ENCODE results near the gene LDAH. TPM values are rescaled to one million over a fixed set of nuclear protein-coding genes. Genes with fewer than 3 reads are reported as not detected.

Gene LDAH
- total and polyA plus RNA-seq, 2 experiments from 2014 or later: 12.1 to 37.5 TPM

- TF ChIP-seq CREB1 (CRISPR knock-in tag; IDR thresholded peaks at IDR 0.05; ENCODE audit: low read depth) (no peak), POLR2AphosphoS5 (IDR thresholded peaks at IDR 0.05; ENCODE audit: low read depth) (no peak), STAT1 (IDR thresholded peaks at IDR 0.05; ENCODE audit: unreplicated experiment) (no peak), ZNF331 (CRISPR knock-in tag; IDR thresholded peaks at IDR 0.05; ENCODE audit: low read depth) (no peak)
Observed at GRCh38 chr2:20698916-20699613, 123.8 kb downstream of the LDAH start (continued).

GRCh38 chr2:20697322-20697934 is 125.5 kb downstream of the LDAH start:
- no peaks in the 10 kb centered on the region; the same call in 1 of the 2 replicates for H3K36me3 ChIP-seq (ENCODE audit: insufficient read depth)
- H3K27ac Mint-ChIP-seq: no peak overlapping the region

DNA sequence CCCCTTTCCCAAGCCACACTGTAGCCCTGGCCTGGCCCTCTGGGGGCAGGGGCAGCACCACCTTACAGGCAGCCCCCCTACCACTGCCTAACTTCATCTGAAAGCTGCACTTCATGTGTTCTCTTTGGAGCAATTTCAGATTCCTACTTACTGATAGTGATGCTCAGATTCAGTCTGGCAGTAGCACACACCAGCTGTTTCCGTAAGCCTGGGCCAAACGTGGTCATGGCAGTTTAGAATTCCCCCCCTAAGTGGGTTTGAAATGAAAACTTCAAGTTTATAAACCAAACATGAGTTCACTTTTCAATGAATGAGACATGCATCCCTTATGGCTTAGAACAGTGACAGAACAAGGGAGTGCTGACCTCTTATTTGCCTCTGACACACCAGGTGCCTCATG is 126.5 kb downstream of the LDAH start:
- Mint-ChIP-seq H3K4me1 (no peaks in the 10 kb centered on the region), H3K36me3 (ENCODE audit: low read depth) (no peaks in the 10 kb centered on the region), H3K27me3 (ENCODE audit: insufficient read depth, low read depth, poor library complexity) (no peaks in the 10 kb centered on the region), H3K27ac (no peak overlapping the region), H3K9me3 (no peaks in the 10 kb centered on the region), H3K4me3 (no peak overlapping the region)
- Histone ChIP-seq H4K20me1 (replicated peaks; ENCODE audit: insufficient read depth) (no peaks in the 10 kb centered on the region; the same call in 1 of the 2 replicates), H3K9me2 (ENCODE audit: insufficient read depth) (no peaks in the 10 kb centered on the region), H3K36me3 (ENCODE audit: insufficient read depth) (no peaks in the 10 kb centered on the region; the same call in 1 of the 2 replicates), H3K27ac (ENCODE audit: low read depth) (no peak overlapping the region), H3K4me3 (no peak overlapping the region), H3K27me3 (ENCODE audit: insufficient read depth) (no peaks in the 10 kb centered on the region), H3K4me2 (no peak overlapping the region), H2AFZ (no peak overlapping the region), H3K4me1 (ENCODE audit: insufficient read depth) (no peaks in the 10 kb centered on the region), H3K79me2 (replicated peaks; ENCODE audit: insufficient read depth) (no peaks in the 10 kb centered on the region), H3F3A (replicated peaks; ENCODE audit: low read depth) (no peaks in the 10 kb centered on the region)
- DNase-seq (ENCODE audit: low spot score) (no peak), ATAC-seq (no peak)
- TF ChIP-seq, protein P1, sequence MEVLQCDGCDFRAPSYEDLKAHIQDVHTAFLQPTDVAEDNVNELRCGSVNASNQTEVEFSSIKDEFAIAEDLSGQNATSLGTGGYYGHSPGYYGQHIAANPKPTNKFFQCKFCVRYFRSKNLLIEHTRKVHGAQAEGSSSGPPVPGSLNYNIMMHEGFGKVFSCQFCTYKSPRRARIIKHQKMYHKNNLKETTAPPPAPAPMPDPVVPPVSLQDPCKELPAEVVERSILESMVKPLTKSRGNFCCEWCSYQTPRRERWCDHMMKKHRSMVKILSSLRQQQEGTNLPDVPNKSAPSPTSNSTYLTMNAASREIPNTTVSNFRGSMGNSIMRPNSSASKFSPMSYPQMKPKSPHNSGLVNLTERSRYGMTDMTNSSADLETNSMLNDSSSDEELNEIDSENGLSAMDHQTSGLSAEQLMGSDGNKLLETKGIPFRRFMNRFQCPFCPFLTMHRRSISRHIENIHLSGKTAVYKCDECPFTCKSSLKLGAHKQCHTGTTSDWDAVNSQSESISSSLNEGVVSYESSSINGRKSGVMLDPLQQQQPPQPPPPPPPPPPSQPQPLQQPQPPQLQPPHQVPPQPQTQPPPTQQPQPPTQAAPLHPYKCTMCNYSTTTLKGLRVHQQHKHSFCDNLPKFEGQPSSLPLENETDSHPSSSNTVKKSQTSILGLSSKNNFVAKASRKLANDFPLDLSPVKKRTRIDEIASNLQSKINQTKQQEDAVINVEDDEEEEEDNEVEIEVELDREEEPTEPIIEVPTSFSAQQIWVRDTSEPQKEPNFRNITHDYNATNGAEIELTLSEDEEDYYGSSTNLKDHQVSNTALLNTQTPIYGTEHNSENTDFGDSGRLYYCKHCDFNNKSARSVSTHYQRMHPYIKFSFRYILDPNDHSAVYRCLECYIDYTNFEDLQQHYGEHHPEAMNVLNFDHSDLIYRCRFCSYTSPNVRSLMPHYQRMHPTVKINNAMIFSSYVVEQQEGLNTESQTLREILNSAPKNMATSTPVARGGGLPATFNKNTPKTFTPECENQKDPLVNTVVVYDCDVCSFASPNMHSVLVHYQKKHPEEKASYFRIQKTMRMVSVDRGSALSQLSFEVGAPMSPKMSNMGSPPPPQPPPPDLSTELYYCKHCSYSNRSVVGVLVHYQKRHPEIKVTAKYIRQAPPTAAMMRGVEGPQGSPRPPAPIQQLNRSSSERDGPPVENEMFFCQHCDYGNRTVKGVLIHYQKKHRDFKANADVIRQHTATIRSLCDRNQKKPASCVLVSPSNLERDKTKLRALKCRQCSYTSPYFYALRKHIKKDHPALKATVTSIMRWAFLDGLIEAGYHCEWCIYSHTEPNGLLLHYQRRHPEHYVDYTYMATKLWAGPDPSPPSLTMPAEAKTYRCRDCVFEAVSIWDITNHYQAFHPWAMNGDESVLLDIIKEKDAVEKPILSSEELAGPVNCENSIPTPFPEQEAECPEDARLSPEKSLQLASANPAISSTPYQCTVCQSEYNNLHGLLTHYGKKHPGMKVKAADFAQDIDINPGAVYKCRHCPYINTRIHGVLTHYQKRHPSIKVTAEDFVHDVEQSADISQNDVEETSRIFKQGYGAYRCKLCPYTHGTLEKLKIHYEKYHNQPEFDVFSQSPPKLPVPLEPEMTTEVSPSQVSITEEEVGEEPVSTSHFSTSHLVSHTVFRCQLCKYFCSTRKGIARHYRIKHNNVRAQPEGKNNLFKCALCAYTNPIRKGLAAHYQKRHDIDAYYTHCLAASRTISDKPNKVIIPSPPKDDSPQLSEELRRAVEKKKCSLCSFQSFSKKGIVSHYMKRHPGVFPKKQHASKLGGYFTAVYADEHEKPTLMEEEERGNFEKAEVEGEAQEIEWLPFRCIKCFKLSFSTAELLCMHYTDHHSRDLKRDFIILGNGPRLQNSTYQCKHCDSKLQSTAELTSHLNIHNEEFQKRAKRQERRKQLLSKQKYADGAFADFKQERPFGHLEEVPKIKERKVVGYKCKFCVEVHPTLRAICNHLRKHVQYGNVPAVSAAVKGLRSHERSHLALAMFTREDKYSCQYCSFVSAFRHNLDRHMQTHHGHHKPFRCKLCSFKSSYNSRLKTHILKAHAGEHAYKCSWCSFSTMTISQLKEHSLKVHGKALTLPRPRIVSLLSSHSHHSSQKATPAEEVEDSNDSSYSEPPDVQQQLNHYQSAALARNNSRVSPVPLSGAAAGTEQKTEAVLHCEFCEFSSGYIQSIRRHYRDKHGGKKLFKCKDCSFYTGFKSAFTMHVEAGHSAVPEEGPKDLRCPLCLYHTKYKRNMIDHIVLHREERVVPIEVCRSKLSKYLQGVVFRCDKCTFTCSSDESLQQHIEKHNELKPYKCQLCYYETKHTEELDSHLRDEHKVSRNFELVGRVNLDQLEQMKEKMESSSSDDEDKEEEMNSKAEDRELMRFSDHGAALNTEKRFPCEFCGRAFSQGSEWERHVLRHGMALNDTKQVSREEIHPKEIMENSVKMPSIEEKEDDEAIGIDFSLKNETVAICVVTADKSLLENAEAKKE (CRISPR knock-in tag; IDR thresholded peaks at IDR 0.05): no peak
- TF ChIP-seq POLR2AphosphoS5 (IDR thresholded peaks at IDR 0.05; ENCODE audit: low read depth): no peak
- TF ChIP-seq ZNF331 (CRISPR knock-in tag; IDR thresholded peaks at IDR 0.05; ENCODE audit: low read depth): no peak
- no peak for TF ChIP-seq ETS1 (IDR thresholded peaks at IDR 0.05)
- no peak for TF ChIP-seq NANOG (IDR thresholded peaks at IDR 0.05; ENCODE audit: borderline replicate concordance)
- no peak for TF ChIP-seq JUNB (IDR thresholded peaks at IDR 0.05; ENCODE audit: unreplicated experiment)
- no peak for TF ChIP-seq STAT1 (IDR thresholded peaks at IDR 0.05; ENCODE audit: unreplicated experiment)
- no peak for TF ChIP-seq ZNF114 (CRISPR knock-in tag; IDR thresholded peaks at IDR 0.05)

More at GRCh38 chr2:20697322-20697934, 125.5 kb downstream of the LDAH start:
- Histone ChIP-seq H3F3A (replicated peaks; ENCODE audit: low read depth) (no peaks in the 10 kb centered on the region), H3K4me1 (ENCODE audit: insufficient read depth) (no peaks in the 10 kb centered on the region), H4K20me1 (replicated peaks; ENCODE audit: insufficient read depth) (no peaks in the 10 kb centered on the region; the same call in 1 of the 2 replicates), H3K9me2 (ENCODE audit: insufficient read depth) (no peaks in the 10 kb centered on the region), H3K27ac (ENCODE audit: low read depth) (no peak overlapping the region), H3K4me2 (no peak overlapping the region), H2AFZ (no peak overlapping the region), H3K27me3 (ENCODE audit: insufficient read depth) (no peaks in the 10 kb centered on the region), H3K79me2 (replicated peaks; ENCODE audit: insufficient read depth) (no peaks in the 10 kb centered on the region), H3K4me3 (no peak overlapping the region)
- Mint-ChIP-seq H3K9me3 (no peaks in the 10 kb centered on the region), H3K4me1 (no peaks in the 10 kb centered on the region), H3K4me3 (no peak overlapping the region), H3K36me3 (ENCODE audit: low read depth) (no peaks in the 10 kb centered on the region), H3K27me3 (ENCODE audit: insufficient read depth, low read depth, poor library complexity) (no peaks in the 10 kb centered on the region)
- ATAC-seq (no peak), DNase-seq (ENCODE audit: low spot score) (no peak)
- TF ChIP-seq STAT1 (IDR thresholded peaks at IDR 0.05; ENCODE audit: unreplicated experiment): no peak
- TF ChIP-seq CREB1 (CRISPR knock-in tag; IDR thresholded peaks at IDR 0.05; ENCODE audit: low read depth): no peak

Measured in GM23338 (cell line).